ENCODE data around the gene ZNF605.

DNA sequence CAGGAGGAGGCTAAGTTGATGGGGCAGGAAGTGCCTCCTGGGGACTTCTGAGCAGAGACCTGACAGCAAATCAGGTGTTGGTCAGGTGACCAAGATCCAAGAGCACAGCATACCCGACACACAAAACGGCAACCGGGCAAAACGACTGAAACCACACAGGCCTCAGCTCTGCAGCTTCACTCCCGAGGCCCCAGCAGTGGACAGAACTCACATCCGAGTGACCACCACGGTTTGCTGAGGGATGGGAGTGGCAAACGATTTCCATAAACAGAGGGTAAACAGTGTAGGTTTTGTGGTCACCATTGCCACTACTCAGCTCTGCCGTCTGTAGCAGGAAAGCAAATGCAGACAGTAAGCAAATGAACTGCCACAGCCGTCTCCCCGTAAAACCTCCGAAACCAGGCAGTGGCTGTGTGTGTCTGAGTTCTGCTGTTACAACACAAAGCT, 83.1 kb downstream of the ZNF605 start:
- TF ChIP-seq, protein P1, sequence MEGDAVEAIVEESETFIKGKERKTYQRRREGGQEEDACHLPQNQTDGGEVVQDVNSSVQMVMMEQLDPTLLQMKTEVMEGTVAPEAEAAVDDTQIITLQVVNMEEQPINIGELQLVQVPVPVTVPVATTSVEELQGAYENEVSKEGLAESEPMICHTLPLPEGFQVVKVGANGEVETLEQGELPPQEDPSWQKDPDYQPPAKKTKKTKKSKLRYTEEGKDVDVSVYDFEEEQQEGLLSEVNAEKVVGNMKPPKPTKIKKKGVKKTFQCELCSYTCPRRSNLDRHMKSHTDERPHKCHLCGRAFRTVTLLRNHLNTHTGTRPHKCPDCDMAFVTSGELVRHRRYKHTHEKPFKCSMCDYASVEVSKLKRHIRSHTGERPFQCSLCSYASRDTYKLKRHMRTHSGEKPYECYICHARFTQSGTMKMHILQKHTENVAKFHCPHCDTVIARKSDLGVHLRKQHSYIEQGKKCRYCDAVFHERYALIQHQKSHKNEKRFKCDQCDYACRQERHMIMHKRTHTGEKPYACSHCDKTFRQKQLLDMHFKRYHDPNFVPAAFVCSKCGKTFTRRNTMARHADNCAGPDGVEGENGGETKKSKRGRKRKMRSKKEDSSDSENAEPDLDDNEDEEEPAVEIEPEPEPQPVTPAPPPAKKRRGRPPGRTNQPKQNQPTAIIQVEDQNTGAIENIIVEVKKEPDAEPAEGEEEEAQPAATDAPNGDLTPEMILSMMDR (IDR thresholded peaks at IDR 0.05), result no peak
- no peak for TF ChIP-seq POLR2AphosphoS5 (IDR thresholded peaks at IDR 0.05)
